ENCODE measurements around the gene PLCG1. TPM values are rescaled to one million over a fixed set of nuclear protein-coding genes. Genes with fewer than 3 reads are reported as not detected.

The PLCG1 gene
- total and polyA plus RNA-seq, 5 donors from 2014 or later: 30.4 to 540 (median 33.2) TPM

- peak overlapping the region; percentile 17 for H3K27ac ChIP-seq (ENCODE audit: insufficient read depth, low read length, poor library complexity, severe bottlenecking)
- H3K27me3 Mint-ChIP-seq: no peaks in the 10 kb centered on the region
- DNase-seq: no peak
These were observed 35.2 kb downstream of the PLCG1 start for GRCh38 chr20:41172296-41173140.

GRCh38 chr20:41173161-41173721 is 35.9 kb downstream of the PLCG1 start:
- peak; percentile 42 to 56 (median 55) for DNase-seq
- Histone ChIP-seq H3K9me3 (ENCODE audit: control insufficient read depth in 2 of 2, low read length in 2 of 2) (no peaks in the 10 kb centered on the region), H3K27ac (ENCODE audit: insufficient read depth, low read length, poor library complexity, severe bottlenecking) (peak overlapping the region; percentile 17), H3K4me1 (ENCODE audit: control insufficient read depth, insufficient read depth, low read length, poor library complexity, severe bottlenecking) (no peaks in the 10 kb centered on the region), H3K4me3 (ENCODE audit: low read depth, low read length) (no peak overlapping the region), H3K27me3 (ENCODE audit: control insufficient read depth, insufficient read depth, low read length) (no peaks in the 10 kb centered on the region), H3K36me3 (ENCODE audit: control insufficient read depth, insufficient read depth, low read length) (peaks cover 87% of the 10 kb centered on the region)
- H3K27ac Mint-ChIP-seq: peak overlapping the region in 2 of 3 donors; percentile 54 to 77
- H3K9me3 Mint-ChIP-seq: no peaks in the 10 kb centered on the region
- H3K27me3 Mint-ChIP-seq: no peaks in the 10 kb centered on the region
- peak; percentile 72 to 75 for ATAC-seq (ENCODE audit: low read depth in 2 of 2)
- H3K36me3 Mint-ChIP-seq: peaks cover 42% of the 10 kb centered on the region
- peaks cover 3 to 22% (median 14%) of the 10 kb centered on the region in 4 donors for H3K4me1 Mint-ChIP-seq
- no peak overlapping the region for H3K4me3 Mint-ChIP-seq

More at GRCh38 chr20:41172296-41173140, 35.2 kb downstream of the PLCG1 start:
- H3K9me3 Mint-ChIP-seq: no peaks in the 10 kb centered on the region
- H3K27ac Mint-ChIP-seq: peak overlapping the region in 1 of 3 donors; percentile 54
- H3K4me3 Mint-ChIP-seq: no peak overlapping the region
- Histone ChIP-seq H3K4me3 (ENCODE audit: low read depth, low read length) (no peak overlapping the region), H3K36me3 (ENCODE audit: control insufficient read depth, insufficient read depth, low read length) (peaks cover 92% of the 10 kb centered on the region), H3K27me3 (ENCODE audit: control insufficient read depth, insufficient read depth, low read length) (no peaks in the 10 kb centered on the region), H3K9me3 (ENCODE audit: control insufficient read depth in 2 of 2, low read length in 2 of 2) (no peaks in the 10 kb centered on the region), H3K4me1 (ENCODE audit: control insufficient read depth, insufficient read depth, low read length, poor library complexity, severe bottlenecking) (no peaks in the 10 kb centered on the region)
- H3K4me1 Mint-ChIP-seq: peaks cover 0 to 20% (median 14%) of the 10 kb centered on the region in 4 donors
- no peak for ATAC-seq (ENCODE audit: low read depth in 2 of 2)
- H3K36me3 Mint-ChIP-seq: peaks cover 42% of the 10 kb centered on the region

- ATAC-seq (ENCODE audit: low read depth in 2 of 2): no peak
- Mint-ChIP-seq H3K4me1 (peaks cover 6 to 22% (median 14%) of the 10 kb centered on the region in 4 donors), H3K4me3 (no peak overlapping the region), H3K27me3 (no peaks in the 10 kb centered on the region), H3K36me3 (peaks cover 42% of the 10 kb centered on the region), H3K27ac (no peak overlapping the region), H3K9me3 (no peaks in the 10 kb centered on the region)
- H3K27ac ChIP-seq (ENCODE audit: insufficient read depth, low read length, poor library complexity, severe bottlenecking): no peak overlapping the region
- H3K4me1 ChIP-seq (ENCODE audit: control insufficient read depth, insufficient read depth, low read length, poor library complexity, severe bottlenecking): no peaks in the 10 kb centered on the region
- no peaks in the 10 kb centered on the region for H3K27me3 ChIP-seq (ENCODE audit: control insufficient read depth, insufficient read depth, low read length)
- no peak overlapping the region for H3K4me3 ChIP-seq (ENCODE audit: low read depth, low read length)
- no peaks in the 10 kb centered on the region for H3K9me3 ChIP-seq (ENCODE audit: control insufficient read depth in 2 of 2, low read length in 2 of 2)
- peaks cover 81% of the 10 kb centered on the region for H3K36me3 ChIP-seq (ENCODE audit: control insufficient read depth, insufficient read depth, low read length)
- no peak for DNase-seq
These were observed 36.5 kb downstream of the PLCG1 start for GRCh38 chr20:41173791-41174341.

GRCh38 chr20:41174373-41174772 is 37.0 kb downstream of the PLCG1 start:
- peak overlapping the region in 2 of 3 donors; percentile 24 to 67 for H3K27ac Mint-ChIP-seq
- H3K9me3 Mint-ChIP-seq: no peaks in the 10 kb centered on the region
- no peaks in the 10 kb centered on the region for H3K27me3 Mint-ChIP-seq
- Histone ChIP-seq H3K36me3 (ENCODE audit: control insufficient read depth, insufficient read depth, low read length) (peaks cover 76% of the 10 kb centered on the region), H3K9me3 (ENCODE audit: control insufficient read depth in 2 of 2, low read length in 2 of 2) (no peaks in the 10 kb centered on the region), H3K4me1 (ENCODE audit: control insufficient read depth, insufficient read depth, low read length, poor library complexity, severe bottlenecking) (no peaks in the 10 kb centered on the region), H3K4me3 (ENCODE audit: low read depth, low read length) (no peak overlapping the region), H3K27me3 (ENCODE audit: control insufficient read depth, insufficient read depth, low read length) (no peaks in the 10 kb centered on the region), H3K27ac (ENCODE audit: insufficient read depth, low read length, poor library complexity, severe bottlenecking) (no peak overlapping the region)
- peaks cover 42% of the 10 kb centered on the region for H3K36me3 Mint-ChIP-seq
- H3K4me3 Mint-ChIP-seq: no peak overlapping the region
- no peak for DNase-seq
- peaks cover 6 to 22% (median 14%) of the 10 kb centered on the region in 4 donors for H3K4me1 Mint-ChIP-seq
- ATAC-seq (ENCODE audit: low read depth in 2 of 2): no peak

GRCh38 chr20:41174782-41175181 is 37.4 kb downstream of the PLCG1 start:
- no peak overlapping the region for H3K27ac ChIP-seq (ENCODE audit: insufficient read depth, low read length, poor library complexity, severe bottlenecking)
- no peak for ATAC-seq (ENCODE audit: low read depth in 2 of 2)
- Mint-ChIP-seq H3K36me3 (peaks cover 38% of the 10 kb centered on the region), H3K27me3 (no peaks in the 10 kb centered on the region), H3K4me3 (no peak overlapping the region), H3K4me1 (peaks cover 6 to 22% (median 14%) of the 10 kb centered on the region in 4 donors), H3K9me3 (no peaks in the 10 kb centered on the region), H3K27ac (peak overlapping the region in 1 of 3 donors; percentile 67)
- H3K4me1 ChIP-seq (ENCODE audit: control insufficient read depth, insufficient read depth, low read length, poor library complexity, severe bottlenecking): no peaks in the 10 kb centered on the region
- H3K36me3 ChIP-seq (ENCODE audit: control insufficient read depth, insufficient read depth, low read length): peaks cover 72% of the 10 kb centered on the region
- no peaks in the 10 kb centered on the region for H3K9me3 ChIP-seq (ENCODE audit: control insufficient read depth in 2 of 2, low read length in 2 of 2)
- no peak for DNase-seq
- H3K27me3 ChIP-seq (ENCODE audit: control insufficient read depth, insufficient read depth, low read length): no peaks in the 10 kb centered on the region
- H3K4me3 ChIP-seq (ENCODE audit: low read depth, low read length): no peak overlapping the region

- H3K27ac Mint-ChIP-seq: peak overlapping the region in 1 of 3 donors; percentile 45
- H3K36me3 Mint-ChIP-seq: peaks cover 34% of the 10 kb centered on the region
- H3K9me3 Mint-ChIP-seq: no peaks in the 10 kb centered on the region
- DNase-seq: no peak
- Histone ChIP-seq H3K9me3 (ENCODE audit: control insufficient read depth in 2 of 2, low read length in 2 of 2) (no peaks in the 10 kb centered on the region), H3K27ac (ENCODE audit: insufficient read depth, low read length, poor library complexity, severe bottlenecking) (peak overlapping the region; percentile 5), H3K27me3 (ENCODE audit: control insufficient read depth, insufficient read depth, low read length) (no peaks in the 10 kb centered on the region), H3K4me3 (ENCODE audit: low read depth, low read length) (no peak overlapping the region), H3K4me1 (ENCODE audit: control insufficient read depth, insufficient read depth, low read length, poor library complexity, severe bottlenecking) (no peaks in the 10 kb centered on the region), H3K36me3 (ENCODE audit: control insufficient read depth, insufficient read depth, low read length) (peaks cover 67% of the 10 kb centered on the region)
- peaks cover 6 to 22% (median 13%) of the 10 kb centered on the region in 4 donors for H3K4me1 Mint-ChIP-seq
- peak overlapping the region in 1 of 4 donors; percentile 21 for H3K4me3 Mint-ChIP-seq
- ATAC-seq (ENCODE audit: low read depth in 2 of 2): no peak
- no peaks in the 10 kb centered on the region for H3K27me3 Mint-ChIP-seq
These were observed 37.9 kb downstream of the PLCG1 start for GRCh38 chr20:41175201-41175651.

- Mint-ChIP-seq H3K4me3 (no peak overlapping the region), H3K36me3 (peaks cover 28% of the 10 kb centered on the region), H3K27ac (peak overlapping the region; percentile 15 to 94 (median 34)), H3K9me3 (no peaks in the 10 kb centered on the region), H3K4me1 (peaks cover 4 to 22% (median 11%) of the 10 kb centered on the region in 4 donors), H3K27me3 (no peaks in the 10 kb centered on the region)
- DNase-seq (no peak), ATAC-seq (ENCODE audit: low read depth in 2 of 2) (no peak)
- H3K27ac ChIP-seq (ENCODE audit: insufficient read depth, low read length, poor library complexity, severe bottlenecking): peak overlapping the region; percentile 5
- H3K9me3 ChIP-seq (ENCODE audit: control insufficient read depth in 2 of 2, low read length in 2 of 2): no peaks in the 10 kb centered on the region
- no peaks in the 10 kb centered on the region for H3K27me3 ChIP-seq (ENCODE audit: control insufficient read depth, insufficient read depth, low read length)
- no peaks in the 10 kb centered on the region for H3K4me1 ChIP-seq (ENCODE audit: control insufficient read depth, insufficient read depth, low read length, poor library complexity, severe bottlenecking)
- H3K4me3 ChIP-seq (ENCODE audit: low read depth, low read length): no peak overlapping the region
- H3K36me3 ChIP-seq (ENCODE audit: control insufficient read depth, insufficient read depth, low read length): peaks cover 61% of the 10 kb centered on the region
These were observed 38.5 kb downstream of the PLCG1 start for GRCh38 chr20:41175727-41176330.
